Stimulated activated CD4-positive, alpha-beta T cell treated with anti-CD3 and anti-CD28 coated beads, TNF-alpha, amount 100 ng/mL, for 48 hours (primary cell): Measurements from ENCODE around the gene DDX19B.
"Not testable (repeated sequence)": the region's sequence is repeated elsewhere in the genome, so short reads cannot be mapped to it uniquely, and the experiment has no call there.

Source experiments
- DNase-seq, 3 donors: peaks; one replicate each; pipeline ENCODE4 v3.0.0-alpha.2; 2020; ENCODE audit warnings: low read depth in 3 of 3

The DDX19B gene

GRCh38 chr16:70287304-70287971, 11.5 kb upstream of the DDX19B start:
- not testable (repeated sequence) for DNase-seq

GRCh38 chr16:70289229-70290094, 9.5 kb upstream of the DDX19B start, which contains the start of gene AARS1:
Gene AARS1, minus strand, starts transcription at chr16:70289506. Its CDS starts 6,743 bp downstream, at chr16:70282763.
- DNase-seq = peak; percentile 90 to 92 (median 91)

GRCh38 chr16:70290949-70291519, 8.0 kb upstream of the DDX19B start:
- no peak for DNase-seq

- DNase-seq = not testable (repeated sequence)
These were observed 6.8 kb upstream of the DDX19B start for GRCh38 chr16:70292148-70292547.

GRCh38 chr16:70294385-70295025, 4.5 kb upstream of the DDX19B start:
- DNase-seq = no peak

- no peak for DNase-seq
These were observed 3.4 kb upstream of the DDX19B start for GRCh38 chr16:70295634-70296033.

- no peak for DNase-seq
These were observed 2.1 kb downstream of the DDX19B start for GRCh38 chr16:70301121-70301520.

- no peak for DNase-seq
These were observed 3.8 kb downstream of the DDX19B start for GRCh38 chr16:70302745-70303144.

GRCh38 chr16:70304892-70305448, 6.0 kb downstream of the DDX19B start:
- no peak for DNase-seq

- DNase-seq = no peak
These were observed 7.9 kb downstream of the DDX19B start for GRCh38 chr16:70306880-70307279.

- DNase-seq = not testable (repeated sequence)
These were observed 8.7 kb downstream of the DDX19B start for GRCh38 chr16:70307726-70308125.

GRCh38 chr16:70320121-70320520, 21.1 kb downstream of the DDX19B start:
- no peak for DNase-seq

- DNase-seq = no peak
These were observed 26.2 kb downstream of the DDX19B start for GRCh38 chr16:70324998-70325747.

GRCh38 chr16:70331091-70331490, 32.1 kb downstream of the DDX19B start:
- no peak for DNase-seq

- DNase-seq = no peak
These were observed 32.8 kb downstream of the DDX19B start for GRCh38 chr16:70331588-70332358.

- not testable (repeated sequence) for DNase-seq
These were observed 33.7 kb downstream of the DDX19B start for GRCh38 chr16:70332728-70333127.

GRCh38 chr16:70337814-70338213, 38.8 kb downstream of the DDX19B start:
- DNase-seq = no peak

GRCh38 chr16:70341600-70341999, 42.6 kb downstream of the DDX19B start:
- DNase-seq = no peak

GRCh38 chr16:70342016-70342415, 43.0 kb downstream of the DDX19B start:
- DNase-seq = no peak

- DNase-seq = no peak
These were observed 46.9 kb downstream of the DDX19B start for GRCh38 chr16:70345840-70346239.
